ENCODE measurements around the gene GPATCH8.
A peak's percentile ranks its signal among the peaks of the same experiment; 100 is the strongest.

GPATCH8 gene

DNA sequence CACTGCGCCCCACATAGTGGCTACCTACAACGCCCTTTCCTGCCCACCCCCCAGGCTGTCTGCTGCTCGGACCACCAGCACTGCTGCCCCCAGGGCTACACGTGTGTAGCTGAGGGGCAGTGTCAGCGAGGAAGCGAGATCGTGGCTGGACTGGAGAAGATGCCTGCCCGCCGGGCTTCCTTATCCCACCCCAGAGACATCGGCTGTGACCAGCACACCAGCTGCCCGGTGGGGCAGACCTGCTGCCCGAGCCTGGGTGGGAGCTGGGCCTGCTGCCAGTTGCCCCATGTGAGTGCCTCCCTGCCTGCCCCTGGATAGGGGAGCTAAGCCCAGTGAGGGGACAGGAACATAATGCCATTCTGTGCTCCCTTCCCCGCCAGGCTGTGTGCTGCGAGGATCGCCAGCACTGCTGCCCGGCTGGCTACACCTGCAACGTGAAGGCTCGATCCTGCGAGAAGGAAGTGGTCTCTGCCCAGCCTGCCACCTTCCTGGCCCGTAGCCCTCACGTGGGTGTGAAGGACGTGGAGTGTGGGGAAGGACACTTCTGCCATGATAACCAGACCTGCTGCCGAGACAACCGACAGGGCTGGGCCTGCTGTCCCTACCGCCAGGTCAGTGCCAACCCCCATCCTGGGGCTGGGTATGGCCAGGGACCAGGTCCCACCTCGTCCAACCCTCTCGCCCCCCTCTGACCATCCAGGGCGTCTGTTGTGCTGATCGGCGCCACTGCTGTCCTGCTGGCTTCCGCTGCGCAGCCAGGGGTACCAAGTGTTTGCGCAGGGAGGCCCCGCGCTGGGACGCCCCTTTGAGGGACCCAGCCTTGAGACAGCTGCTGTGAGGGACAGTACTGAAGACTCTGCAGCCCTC, 151.0 kb downstream of the GPATCH8 start:
- H3K4me3 ChIP-seq = no peak overlapping the region
- peaks cover 20% of the 10 kb centered on the region for H3K36me3 ChIP-seq (replicated peaks)
- in situ Hi-C loops (cut with MboI; ENCODE audit: low sequenced_read_pairs) = no loop called here
- no peaks in the 10 kb centered on the region for H3K9me3 ChIP-seq
- DNase-seq (ENCODE audit: low spot score in 2 of 2) = no peak
- no peaks in the 10 kb centered on the region for H3K27me3 ChIP-seq (ENCODE audit: low read depth)
- H3K4me1 ChIP-seq = no peaks in the 10 kb centered on the region

- Histone ChIP-seq H3K4me3 (no peak overlapping the region), H3K9me3 (no peaks in the 10 kb centered on the region), H3K27me3 (ENCODE audit: low read depth) (no peaks in the 10 kb centered on the region), H3K36me3 (replicated peaks) (peaks cover 20% of the 10 kb centered on the region), H3K4me1 (no peaks in the 10 kb centered on the region)
- DNase-seq (ENCODE audit: low spot score in 2 of 2) = no peak
- in situ Hi-C loops (cut with MboI; ENCODE audit: low sequenced_read_pairs) = no loop called here
Observed at GRCh38 chr17:44351464-44351863, 151.7 kb downstream of the GPATCH8 start.

GRCh38 chr17:44350733-44351226, 152.4 kb downstream of the GPATCH8 start:
- no peaks in the 10 kb centered on the region for H3K27me3 ChIP-seq (ENCODE audit: low read depth)
- H3K4me1 ChIP-seq = no peaks in the 10 kb centered on the region
- peak in 1 of 2 experiments; percentile 81 for DNase-seq (ENCODE audit: low spot score in 2 of 2)
- no peaks in the 10 kb centered on the region for H3K9me3 ChIP-seq
- H3K4me3 ChIP-seq = no peak overlapping the region
- peaks cover 20% of the 10 kb centered on the region for H3K36me3 ChIP-seq (replicated peaks)
- in situ Hi-C loops (cut with MboI; ENCODE audit: low sequenced_read_pairs) = no loop called here

GRCh38 chr17:44349553-44350070, 153.6 kb downstream of the GPATCH8 start:
- no peak for DNase-seq (ENCODE audit: low spot score in 2 of 2)
- Histone ChIP-seq H3K9me3 (no peaks in the 10 kb centered on the region), H3K4me3 (no peak overlapping the region), H3K4me1 (peaks cover 2% of the 10 kb centered on the region), H3K36me3 (replicated peaks) (peaks cover 20% of the 10 kb centered on the region), H3K27me3 (ENCODE audit: low read depth) (no peaks in the 10 kb centered on the region)
- in situ Hi-C loops (cut with MboI; ENCODE audit: low sequenced_read_pairs) = no loop called here

- peaks cover 4% of the 10 kb centered on the region for H3K4me1 ChIP-seq
- no peaks in the 10 kb centered on the region for H3K9me3 ChIP-seq
- H3K4me3 ChIP-seq = no peak overlapping the region
- peaks cover 20% of the 10 kb centered on the region for H3K36me3 ChIP-seq (replicated peaks)
- no peaks in the 10 kb centered on the region for H3K27me3 ChIP-seq (ENCODE audit: low read depth)
- in situ Hi-C loops (cut with MboI; ENCODE audit: low sequenced_read_pairs) = no loop called here
- DNase-seq (ENCODE audit: low spot score in 2 of 2) = no peak
Observed at GRCh38 chr17:44348988-44349364, 154.2 kb downstream of the GPATCH8 start.

- H3K27me3 ChIP-seq (ENCODE audit: low read depth) = no peaks in the 10 kb centered on the region
- no peak for DNase-seq (ENCODE audit: low spot score in 2 of 2)
- H3K4me1 ChIP-seq = peaks cover 4% of the 10 kb centered on the region
- in situ Hi-C loops (cut with MboI; ENCODE audit: low sequenced_read_pairs) = no loop called here
- no peaks in the 10 kb centered on the region for H3K9me3 ChIP-seq
- H3K4me3 ChIP-seq = no peak overlapping the region
- peaks cover 20% of the 10 kb centered on the region for H3K36me3 ChIP-seq (replicated peaks)
Observed at GRCh38 chr17:44348234-44348987, 154.8 kb downstream of the GPATCH8 start.

Data from HAP-1 (cell line).